IPS DF 4.7 (cell line): ENCODE data around the gene JUND.

Experiments
- DNase-seq: peaks from one replicate; pipeline ENCODE4 v3.0.0-alpha.2; 2013; ENCODE audit warnings: low spot score; ENCODE audit errors: extremely low read depth

JUND gene

GRCh38 chr19:18239303-18239702 is 42.1 kb downstream of the JUND start:
- DNase-seq, result no peak

GRCh38 chr19:18234194-18234593 is 47.2 kb downstream of the JUND start:
- DNase-seq, result no peak

- DNase-seq, result no peak
These were observed 48.1 kb downstream of the JUND start for GRCh38 chr19:18233224-18233825.

GRCh38 chr19:18232540-18233223 is 48.7 kb downstream of the JUND start:
- DNase-seq, result no peak

- no peak for DNase-seq
These were observed 49.6 kb downstream of the JUND start for GRCh38 chr19:18231775-18232174.

GRCh38 chr19:18230941-18231734 is 50.3 kb downstream of the JUND start:
- DNase-seq, result no peak

GRCh38 chr19:18229915-18230314 is 51.5 kb downstream of the JUND start:
- no peak for DNase-seq
